Measurements from ENCODE around the gene LTA4H.
"Not testable (repeated sequence)": the region's sequence is repeated elsewhere in the genome, so short reads cannot be mapped to it uniquely, and the experiment has no call there.

Gene LTA4H

DNA sequence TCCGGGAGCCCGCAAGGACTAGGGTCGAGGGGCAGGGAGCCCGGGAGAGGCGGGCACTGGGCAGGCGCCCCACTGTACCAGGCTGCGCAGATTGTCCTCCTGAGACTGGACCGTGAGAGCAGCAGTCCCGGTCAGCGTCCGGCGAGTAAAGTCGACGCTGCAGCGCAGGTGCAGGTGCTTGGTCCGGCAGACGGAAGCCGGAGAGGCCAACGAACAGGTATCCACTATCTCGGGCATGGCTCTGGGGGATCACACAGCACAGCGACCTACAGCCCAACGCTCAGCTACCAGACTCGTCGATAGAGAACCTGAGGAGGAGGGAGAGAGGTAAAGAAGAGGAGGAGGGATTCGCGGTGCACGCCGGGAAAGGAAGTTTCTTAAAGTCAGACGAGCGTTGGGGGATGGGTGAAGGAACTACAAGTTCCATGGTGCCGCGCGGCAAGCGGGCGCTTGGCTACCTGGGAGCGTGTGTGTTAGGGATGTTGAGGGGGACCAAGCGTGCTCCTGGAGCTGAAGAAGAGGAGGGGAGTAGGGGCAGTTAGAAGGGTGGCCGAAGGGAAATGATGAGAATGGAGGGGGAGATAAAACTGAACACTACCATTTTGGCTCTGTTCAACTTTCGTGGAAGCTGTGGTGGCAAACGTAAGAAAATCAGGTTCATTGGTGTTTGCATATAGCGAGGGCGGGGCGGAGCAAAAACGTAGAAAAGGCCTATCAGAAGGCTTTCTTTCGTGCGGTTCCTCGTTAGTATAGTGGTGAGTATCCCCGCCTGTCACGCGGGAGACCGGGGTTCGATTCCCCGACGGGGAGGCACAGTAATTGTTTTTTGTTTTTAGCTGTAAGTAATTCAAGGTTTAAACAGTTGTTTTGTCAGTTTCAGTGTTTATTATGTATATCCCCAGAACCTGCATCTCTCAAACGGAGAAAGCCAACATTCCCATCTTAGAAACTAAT is at the start of gene LTA4H:
Gene LTA4H (minus strand): TSS at position 305 of the 954 bp plus-strand sequence. CDS start 68 bp downstream, at position 237.
- no peak for TF ChIP-seq ZNF274 (IDR thresholded peaks at IDR 0.05; ENCODE audit: low read depth, low read length)
- peak within 1 kb of the TSS; percentile 83 for H3K4me3 ChIP-seq (ENCODE audit: low read length)

GRCh38 chr12:96084624-96085023 is 49.2 kb upstream of the LTA4H start:
- no peak for TF ChIP-seq ZNF274 (IDR thresholded peaks at IDR 0.05; ENCODE audit: low read depth, low read length)
- no peak overlapping the region for H3K4me3 ChIP-seq (ENCODE audit: low read length)

GRCh38 chr12:96083020-96083719 is 47.8 kb upstream of the LTA4H start:
- no peak overlapping the region for H3K4me3 ChIP-seq (ENCODE audit: low read length)
- no peak for TF ChIP-seq ZNF274 (IDR thresholded peaks at IDR 0.05; ENCODE audit: low read depth, low read length)

GRCh38 chr12:96081596-96081995 is 46.2 kb upstream of the LTA4H start:
- no peak overlapping the region for H3K4me3 ChIP-seq (ENCODE audit: low read length)
- TF ChIP-seq ZNF274 (IDR thresholded peaks at IDR 0.05; ENCODE audit: low read depth, low read length): no peak

DNA sequence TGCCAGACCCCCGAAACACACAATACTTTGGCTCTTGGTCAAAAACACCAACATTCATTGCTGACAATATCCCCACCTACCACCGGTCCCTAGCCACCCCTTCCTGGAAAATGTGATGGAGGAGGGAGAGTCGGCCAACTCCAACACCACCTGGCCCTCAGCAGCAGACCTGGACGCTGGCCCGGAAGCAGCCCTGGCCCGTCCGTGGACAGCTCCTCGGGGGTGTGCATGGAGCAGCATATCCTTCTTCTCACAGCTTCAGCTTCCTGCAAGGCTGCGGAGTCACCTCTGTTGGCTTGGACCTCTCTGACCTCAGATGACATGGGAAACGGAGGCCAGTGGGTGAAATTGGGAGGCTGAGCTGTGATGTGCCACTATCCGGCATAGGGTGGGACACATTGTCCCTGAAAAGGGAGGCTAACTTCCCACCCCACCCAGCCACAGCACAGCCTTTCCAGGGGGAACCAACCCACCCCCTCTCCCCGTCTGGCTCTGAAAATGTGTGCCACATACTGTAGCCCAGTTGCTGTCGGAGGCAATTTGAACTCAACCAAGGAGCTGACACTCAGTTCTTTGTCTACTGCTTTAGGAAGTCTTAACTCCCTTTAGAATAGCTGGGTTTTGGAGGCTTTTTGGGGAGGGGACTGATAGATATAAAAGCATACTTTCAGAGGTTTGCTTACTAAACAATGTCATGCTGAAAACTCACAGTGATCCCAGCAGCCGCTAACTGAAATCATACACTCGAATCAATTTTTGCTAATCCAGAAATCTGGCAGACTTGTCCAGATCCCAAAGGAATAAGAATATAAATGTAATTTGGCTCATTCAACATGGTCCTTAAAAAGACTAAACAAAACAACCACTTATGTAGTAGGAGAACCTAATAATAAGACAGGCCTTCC is 43.1 kb upstream of the LTA4H start:
- no peak for TF ChIP-seq ZNF274 (IDR thresholded peaks at IDR 0.05; ENCODE audit: low read depth, low read length)
- H3K4me3 ChIP-seq (ENCODE audit: low read length): no peak overlapping the region

DNA sequence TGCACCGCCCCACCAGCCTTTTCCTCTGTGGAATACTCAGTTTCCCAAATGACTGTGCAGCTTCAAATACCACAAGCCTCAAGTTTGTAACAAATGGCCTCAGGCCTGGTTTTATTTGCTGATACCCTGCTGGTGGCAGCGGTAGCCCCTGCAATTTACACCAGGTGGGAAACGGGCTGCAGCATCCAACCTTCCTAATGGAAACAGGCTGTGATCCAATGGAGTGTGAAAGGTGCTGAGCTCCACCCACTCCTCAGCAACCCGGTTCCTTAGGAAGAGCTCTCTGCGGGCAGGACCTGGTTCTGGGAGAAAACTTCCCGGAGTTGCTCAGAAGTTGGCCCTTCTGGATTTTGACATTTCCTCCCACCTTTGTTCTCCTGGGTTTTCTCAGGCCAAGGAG is 41.7 kb upstream of the LTA4H start:
- no peak for TF ChIP-seq ZNF274 (IDR thresholded peaks at IDR 0.05; ENCODE audit: low read depth, low read length)
- no peak overlapping the region for H3K4me3 ChIP-seq (ENCODE audit: low read length)

- TF ChIP-seq ZNF274 (IDR thresholded peaks at IDR 0.05; ENCODE audit: low read depth, low read length): no peak
- no peak overlapping the region for H3K4me3 ChIP-seq (ENCODE audit: low read length)
Observed at GRCh38 chr12:96075560-96075959, 40.2 kb upstream of the LTA4H start.

DNA sequence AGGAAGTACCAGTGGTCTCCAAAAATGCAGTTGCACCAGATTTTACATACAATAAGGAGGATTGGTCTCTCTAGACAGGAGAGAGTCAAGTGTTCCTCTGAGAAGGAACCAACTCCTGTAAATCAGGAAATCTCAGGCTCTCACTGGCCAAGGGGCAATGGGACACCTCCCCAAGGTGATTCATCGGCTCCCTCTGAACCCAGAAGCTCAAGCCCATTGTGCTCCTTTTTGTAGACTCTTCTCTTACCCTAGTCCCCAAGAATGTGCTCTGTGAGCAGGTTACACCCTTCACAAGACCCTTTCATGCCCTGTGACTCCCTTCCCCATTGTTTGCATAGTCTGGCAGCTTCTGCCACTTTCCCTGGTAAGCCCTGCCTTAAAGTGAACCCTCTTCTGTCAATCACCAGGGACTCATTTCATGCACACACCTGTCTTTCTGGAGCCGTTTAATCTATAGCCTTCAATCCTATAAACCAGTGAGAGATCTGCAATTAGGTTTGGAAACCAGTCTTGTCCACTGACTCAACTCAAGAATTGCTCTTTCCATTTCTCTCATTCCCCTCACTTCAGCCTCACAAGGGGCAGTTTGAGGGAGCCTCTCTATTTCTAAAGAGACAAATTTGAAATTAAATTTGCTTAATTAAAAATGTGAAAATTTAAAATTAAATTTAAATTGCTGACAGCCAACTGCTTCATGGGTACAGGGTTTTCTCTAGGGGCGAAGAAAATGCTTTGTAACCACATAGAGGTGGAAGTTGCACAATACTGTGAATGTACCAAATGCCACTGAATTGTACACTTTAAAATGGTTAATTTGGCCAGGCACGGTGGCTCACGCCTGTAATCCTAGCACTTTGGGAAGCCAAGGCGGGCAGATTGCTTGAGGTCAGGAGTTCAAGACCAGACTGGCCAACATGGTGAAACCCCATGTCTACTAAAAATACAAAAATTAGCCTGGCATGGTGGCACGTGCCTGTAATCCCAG is 38.3 kb upstream of the LTA4H start:
- no peak overlapping the region for H3K4me3 ChIP-seq (ENCODE audit: low read length)
- TF ChIP-seq ZNF274 (IDR thresholded peaks at IDR 0.05; ENCODE audit: low read depth, low read length): no peak

GRCh38 chr12:96070670-96071279 is 35.4 kb upstream of the LTA4H start:
- H3K4me3 ChIP-seq (ENCODE audit: low read length): no peak overlapping the region
- TF ChIP-seq ZNF274 (IDR thresholded peaks at IDR 0.05; ENCODE audit: low read depth, low read length): no peak

DNA sequence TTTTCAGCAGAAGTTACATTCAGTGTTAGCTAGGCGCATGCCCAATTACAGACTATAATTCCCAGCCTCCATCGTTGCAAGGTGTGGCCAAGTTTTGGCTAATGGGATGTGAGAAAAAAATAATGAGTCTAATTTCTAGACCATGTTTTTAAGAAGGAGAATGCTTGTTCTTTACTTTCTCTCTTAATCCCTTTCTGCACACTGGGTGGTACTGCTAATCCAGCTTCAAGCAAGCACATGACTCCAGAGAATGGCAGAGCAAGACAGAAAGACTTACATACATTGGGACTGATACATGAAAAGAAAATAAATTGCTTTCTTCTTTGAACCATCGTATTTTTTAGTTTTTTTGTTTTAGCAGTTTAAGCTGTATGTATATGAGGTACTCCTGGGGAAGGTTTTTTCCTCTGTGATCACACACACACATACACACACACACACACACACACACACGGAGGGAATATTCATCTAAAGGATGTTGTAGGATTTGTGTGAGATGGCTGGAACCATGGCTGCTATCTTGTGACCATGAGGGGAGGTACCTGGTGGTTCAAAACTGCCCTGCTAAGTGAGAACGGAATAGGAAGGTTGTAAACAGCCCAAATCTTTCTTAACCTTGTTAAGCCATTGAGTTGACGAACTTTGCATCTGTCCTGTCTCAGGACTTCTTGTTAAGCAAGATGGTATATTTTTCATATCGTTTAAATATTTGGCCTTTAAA is 34.3 kb upstream of the LTA4H start:
- H3K4me3 ChIP-seq (ENCODE audit: low read length): no peak overlapping the region
- no peak for TF ChIP-seq ZNF274 (IDR thresholded peaks at IDR 0.05; ENCODE audit: low read depth, low read length)

GRCh38 chr12:96068636-96069035 is 33.2 kb upstream of the LTA4H start:
- H3K4me3 ChIP-seq (ENCODE audit: low read length): no peak overlapping the region
- no peak for TF ChIP-seq ZNF274 (IDR thresholded peaks at IDR 0.05; ENCODE audit: low read depth, low read length)

DNA sequence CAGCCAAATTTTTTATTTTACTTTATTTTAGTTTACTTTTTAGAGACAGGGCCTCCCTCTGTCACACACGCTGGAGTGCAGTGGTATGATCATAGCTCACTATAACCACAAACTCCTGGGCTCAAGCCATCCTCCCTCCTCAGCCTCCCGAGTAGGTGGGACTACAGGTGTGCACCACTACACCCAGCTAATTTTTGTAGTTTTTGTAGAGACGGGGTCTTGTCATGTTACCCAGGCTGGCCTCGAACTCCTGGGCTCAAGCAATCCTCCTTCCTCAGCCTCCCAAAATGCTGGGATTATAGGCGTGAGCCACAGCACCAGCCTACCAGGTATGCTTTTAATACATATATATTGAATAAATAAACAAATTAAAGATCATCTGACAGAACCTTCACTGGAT is 32.7 kb upstream of the LTA4H start:
- TF ChIP-seq ZNF274 (IDR thresholded peaks at IDR 0.05; ENCODE audit: low read depth, low read length): no peak
- no peak overlapping the region for H3K4me3 ChIP-seq (ENCODE audit: low read length)

- not testable (repeated sequence) for H3K4me3 ChIP-seq (ENCODE audit: low read length)
Observed at GRCh38 chr12:96065776-96066175, 30.4 kb upstream of the LTA4H start.
